Spleen (tissue), 11 donors: Measurements from ENCODE around the gene TIMP2. TPM values are rescaled to one million over a fixed set of nuclear protein-coding genes. Genes with fewer than 3 reads are reported as not detected.

Source experiments
- DNase-seq: peaks from one replicate; pipeline ENCODE4 v3.0.0-alpha.2; 2020
- H3K27ac ChIP-seq, 8 donors: fragments of 200-600 bp; sonication (generic) in 7 of 8; 1 replicate in 4 of 8; 2 replicates in 4 of 8; pipeline versions ENCODE4 v1.5.0 to v1.8.0; 2016 to 2021; ENCODE audit warnings: inconsistent platforms in 4 of 8, mild to moderate bottlenecking in 4 of 8, moderate library complexity in 1 of 8
- H3K27me3 ChIP-seq, 7 donors: fragments of 200-600 bp; sonication (generic) in 6 of 7; replicated peaks in 1 of 7; 1 replicate in 4 of 7; 2 replicates in 3 of 7; pipeline versions ENCODE4 v1.5.0 to v1.8.0; 2016 to 2021; ENCODE audit warnings: inconsistent platforms in 3 of 7, mild to moderate bottlenecking in 1 of 7
- H3K36me3 ChIP-seq, 6 donors: fragments of 200-600 bp; sonication (generic) in 5 of 6; 1 replicate in 4 of 6; 2 replicates in 2 of 6; pipeline versions ENCODE4 v1.5.0 to v1.8.0; 2016 to 2021; ENCODE audit warnings: inconsistent platforms in 2 of 6
- H3K4me1 ChIP-seq, 6 donors: fragments of 200-600 bp; sonication (generic) in 5 of 6; 1 replicate in 3 of 6; 2 replicates in 3 of 6; pipeline versions ENCODE4 v1.5.0 to v1.8.0; 2016 to 2021; ENCODE audit warnings: inconsistent platforms in 3 of 6
- H3K4me3 ChIP-seq, 8 donors: fragments of 200-600 bp; sonication (generic) in 7 of 8; 1 replicate in 4 of 8; 2 replicates in 4 of 8; pipeline versions ENCODE4 v1.5.0 to v1.8.0; 2016 to 2021; ENCODE audit warnings: inconsistent platforms in 4 of 8, mild to moderate bottlenecking in 4 of 8, moderate library complexity in 2 of 8
- H3K9me3 ChIP-seq, 8 donors: fragments of 200-600 bp; sonication (generic) in 7 of 8; 1 replicate in 4 of 8; 2 replicates in 4 of 8; pipeline versions ENCODE4 v1.5.0 to v1.8.0; 2016 to 2021; ENCODE audit warnings: inconsistent platforms in 4 of 8
- POLR2A ChIP-seq, 3 donors: fragments of 450-650 bp; IDR thresholded peaks; one replicate each; pipeline ENCODE4 v1.5.1; 2017; ENCODE audit warnings: antibody characterized with exemption in 3 of 3, mild to moderate bottlenecking in 1 of 3
- POLR2AphosphoS5 ChIP-seq, 3 donors: sonication (generic); formaldehyde crosslinking; IDR thresholded peaks; one replicate each; pipeline ENCODE4 v1.5.1; 2017; ENCODE audit warnings: antibody characterized with exemption in 3 of 3
- WGBS, 5 donors: extraction: QIAGEN DNeasy Blood & Tissue Kit in 3 of 5; methylation state at CpG; one replicate each; pipeline versions ENCODE4 v1.1.5 to v1.1.7; 2013 to 2018; 5-methylcytosine and 5-hydroxymethylcytosine counted together
- intact Hi-C: fragments of 100-400 bp; cut with DNase I; formaldehyde crosslinking; loops from one replicate; pipeline ENCODE4 v1.15.0; 2023; ENCODE audit warnings: low total_unique reads
- polyA plus RNA-seq, 3 donors: library from polyadenylated mRNA; stranded (reverse); fragments of 200-250 nt; gene quantifications; one replicate each; pipeline ENCODE4 v1.2.1, GENCODE V29; 2013
- total RNA-seq, 7 donors: library from RNA; depleted of rRNA in 3 of 7; stranded (reverse); fragments of >200 nt in 3 of 7; fragmentation: NEBNext Ultra II Directional in 4 of 7; extraction: Animal tissue kit (Norgen Biotek cat#: 25700) in 4 of 7; gene quantifications; one replicate each; pipeline versions ENCODE4 v1.1.0 to v1.2.1, GENCODE V29; 2016 to 2021
- TF ChIP-seq, protein P1 (sequence below), 11 experiments: fragments of 200-600 bp in 7 of 11; fragments of 450-650 bp in 4 of 11; sonication (generic) in 4 of 11; IDR thresholded peaks in 8 of 11; conservative IDR thresholded peaks in 3 of 11; 1 replicate in 7 of 11; 2 replicates in 4 of 11; pipeline versions ENCODE4 v1.4.0 to v1.8.0; 2016 to 2021; ENCODE audit warnings: antibody characterized with exemption in 11 of 11, inconsistent platforms in 4 of 11, mild to moderate bottlenecking in 1 of 11
- donor health status: healthy with polysubstance abuse.
- donor health status: DM: no; HTN: no; CAD: no; lungs with moderate emphysema.
- donor health status: DM: no; HTN: no; CAD: no.
- donor health status: Bipolar disorder and iron deficiency.
- donor health status: healthy.
- donor health status: DM: no; HTN: no; CAD: no.
- donor health status: DM: yes; HTN: yes; CAD: no.

Gene TIMP2
- total and polyA plus RNA-seq, 10 donors = 16.3 to 333 (median 181) TPM

DNA sequence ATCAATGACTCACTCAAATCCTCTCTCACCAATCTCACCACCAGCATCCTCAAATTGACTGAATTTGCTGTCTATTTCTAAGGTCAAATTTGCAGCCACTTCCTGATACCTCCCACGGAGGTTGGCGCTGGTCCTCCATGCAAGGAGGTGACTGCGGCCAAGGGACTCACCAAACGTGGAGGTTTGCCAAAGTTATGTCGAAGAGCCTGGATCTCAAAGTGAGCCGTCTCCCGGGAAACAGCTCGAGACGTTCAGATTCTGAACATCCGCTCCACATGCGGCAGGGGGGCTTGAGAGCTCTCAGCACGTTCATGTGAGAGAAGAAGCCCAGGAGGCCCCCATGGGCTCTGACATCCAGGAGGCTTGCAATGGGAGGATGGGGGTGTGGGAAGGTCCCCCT is 31.9 kb upstream of the TIMP2 start:
- H3K27ac ChIP-seq = no peak overlapping the region
- H3K27me3 ChIP-seq = peaks cover 0 to 6% (median 0%) of the 10 kb centered on the region in 7 donors
- H3K36me3 ChIP-seq = no peaks in the 10 kb centered on the region
- 74 to 85% (median 76%) methylated on average over 12 of the region's 12 CpGs for WGBS, 5 donors
- no peaks in the 10 kb centered on the region for H3K9me3 ChIP-seq
- no peak for DNase-seq
- H3K4me1 ChIP-seq = peaks cover 0 to 6% (median 2%) of the 10 kb centered on the region in 6 donors
- no peak overlapping the region for H3K4me3 ChIP-seq
- TF ChIP-seq POLR2A (IDR thresholded peaks at IDR 0.05) = no peak
- intact Hi-C loops = no loop called here

DNA sequence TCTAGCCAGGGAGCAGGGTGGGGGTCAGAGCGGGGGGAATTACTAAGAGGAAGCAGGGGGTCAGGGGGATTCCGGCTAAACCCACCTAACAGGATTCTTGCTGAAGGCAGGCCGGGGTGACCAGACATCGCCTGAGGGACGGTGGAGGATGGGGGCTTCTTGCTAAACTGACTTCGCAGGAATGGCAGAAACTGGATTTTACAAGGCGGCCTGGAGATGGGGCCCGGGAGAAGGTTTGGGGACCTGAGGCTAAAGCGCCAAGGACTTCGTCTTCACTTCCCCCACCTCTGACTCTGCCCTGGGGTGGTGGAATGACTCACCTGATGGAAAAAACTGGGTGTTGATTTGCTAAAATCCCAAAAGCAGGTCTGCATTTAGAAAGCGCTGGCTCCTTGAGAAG is 31.1 kb upstream of the TIMP2 start:
- no peak overlapping the region for H3K4me3 ChIP-seq
- no peaks in the 10 kb centered on the region for H3K36me3 ChIP-seq
- DNase-seq = no peak
- peaks cover 0 to 6% (median 3%) of the 10 kb centered on the region in 8 donors for H3K9me3 ChIP-seq
- peaks cover 0 to 6% (median 0%) of the 10 kb centered on the region in 7 donors for H3K27me3 ChIP-seq
- intact Hi-C loops = no loop called here
- H3K27ac ChIP-seq = no peak overlapping the region
- TF ChIP-seq, protein P1, sequence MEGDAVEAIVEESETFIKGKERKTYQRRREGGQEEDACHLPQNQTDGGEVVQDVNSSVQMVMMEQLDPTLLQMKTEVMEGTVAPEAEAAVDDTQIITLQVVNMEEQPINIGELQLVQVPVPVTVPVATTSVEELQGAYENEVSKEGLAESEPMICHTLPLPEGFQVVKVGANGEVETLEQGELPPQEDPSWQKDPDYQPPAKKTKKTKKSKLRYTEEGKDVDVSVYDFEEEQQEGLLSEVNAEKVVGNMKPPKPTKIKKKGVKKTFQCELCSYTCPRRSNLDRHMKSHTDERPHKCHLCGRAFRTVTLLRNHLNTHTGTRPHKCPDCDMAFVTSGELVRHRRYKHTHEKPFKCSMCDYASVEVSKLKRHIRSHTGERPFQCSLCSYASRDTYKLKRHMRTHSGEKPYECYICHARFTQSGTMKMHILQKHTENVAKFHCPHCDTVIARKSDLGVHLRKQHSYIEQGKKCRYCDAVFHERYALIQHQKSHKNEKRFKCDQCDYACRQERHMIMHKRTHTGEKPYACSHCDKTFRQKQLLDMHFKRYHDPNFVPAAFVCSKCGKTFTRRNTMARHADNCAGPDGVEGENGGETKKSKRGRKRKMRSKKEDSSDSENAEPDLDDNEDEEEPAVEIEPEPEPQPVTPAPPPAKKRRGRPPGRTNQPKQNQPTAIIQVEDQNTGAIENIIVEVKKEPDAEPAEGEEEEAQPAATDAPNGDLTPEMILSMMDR (IDR thresholded peaks at IDR 0.05 in 8 of 11, conservative IDR thresholded peaks at IDR 0.05 in 3 of 11) = no peak
- TF ChIP-seq POLR2A (IDR thresholded peaks at IDR 0.05) (no peak), POLR2AphosphoS5 (IDR thresholded peaks at IDR 0.05) (no peak)
- H3K4me1 ChIP-seq = peaks cover 0 to 10% (median 6%) of the 10 kb centered on the region in 6 donors
- WGBS, 5 donors = 80 to 91% (median 84%) methylated on average over 11 of the region's 11 CpGs

- peaks cover 0 to 6% (median 0%) of the 10 kb centered on the region in 7 donors for H3K27me3 ChIP-seq
- no peak for TF ChIP-seq POLR2A (IDR thresholded peaks at IDR 0.05)
- no peak for TF ChIP-seq POLR2AphosphoS5 (IDR thresholded peaks at IDR 0.05)
- TF ChIP-seq, protein P1 (IDR thresholded peaks at IDR 0.05 in 8 of 11, conservative IDR thresholded peaks at IDR 0.05 in 3 of 11) = no peak
- no peak overlapping the region for H3K27ac ChIP-seq
- H3K36me3 ChIP-seq = no peaks in the 10 kb centered on the region
- DNase-seq = no peak
- intact Hi-C loops = no loop called here
- WGBS, 5 donors = 75 to 92% (median 89%) methylated on average over 5 to 14 of the region's 14 CpGs
- H3K4me3 ChIP-seq = no peak overlapping the region
- peaks cover 0 to 10% (median 6%) of the 10 kb centered on the region in 6 donors for H3K4me1 ChIP-seq
- H3K9me3 ChIP-seq = peaks cover 0 to 21% (median 17%) of the 10 kb centered on the region in 8 donors
Observed at GRCh38 chr17:78954684-78955083, 29.5 kb upstream of the TIMP2 start.

GRCh38 chr17:78953356-78954350 is 28.5 kb upstream of the TIMP2 start:
- no peak overlapping the region for H3K27ac ChIP-seq
- H3K36me3 ChIP-seq = no peaks in the 10 kb centered on the region
- TF ChIP-seq POLR2AphosphoS5 (IDR thresholded peaks at IDR 0.05) (no peak), POLR2A (IDR thresholded peaks at IDR 0.05) (no peak)
- TF ChIP-seq, protein P1 (IDR thresholded peaks at IDR 0.05 in 8 of 11, conservative IDR thresholded peaks at IDR 0.05 in 3 of 11) = no peak
- peaks cover 0 to 6% (median 0%) of the 10 kb centered on the region in 7 donors for H3K27me3 ChIP-seq
- intact Hi-C loops = no loop called here
- no peak overlapping the region for H3K4me3 ChIP-seq
- peaks cover 0 to 24% (median 17%) of the 10 kb centered on the region in 8 donors for H3K9me3 ChIP-seq
- peaks cover 0 to 10% (median 6%) of the 10 kb centered on the region in 6 donors for H3K4me1 ChIP-seq
- no peak for DNase-seq
- WGBS, 5 donors = 68 to 87% (median 84%) methylated on average over 24 to 29 of the region's 29 CpGs
